ENCODE results near the gene ZBTB49.

The ZBTB49 gene

DNA sequence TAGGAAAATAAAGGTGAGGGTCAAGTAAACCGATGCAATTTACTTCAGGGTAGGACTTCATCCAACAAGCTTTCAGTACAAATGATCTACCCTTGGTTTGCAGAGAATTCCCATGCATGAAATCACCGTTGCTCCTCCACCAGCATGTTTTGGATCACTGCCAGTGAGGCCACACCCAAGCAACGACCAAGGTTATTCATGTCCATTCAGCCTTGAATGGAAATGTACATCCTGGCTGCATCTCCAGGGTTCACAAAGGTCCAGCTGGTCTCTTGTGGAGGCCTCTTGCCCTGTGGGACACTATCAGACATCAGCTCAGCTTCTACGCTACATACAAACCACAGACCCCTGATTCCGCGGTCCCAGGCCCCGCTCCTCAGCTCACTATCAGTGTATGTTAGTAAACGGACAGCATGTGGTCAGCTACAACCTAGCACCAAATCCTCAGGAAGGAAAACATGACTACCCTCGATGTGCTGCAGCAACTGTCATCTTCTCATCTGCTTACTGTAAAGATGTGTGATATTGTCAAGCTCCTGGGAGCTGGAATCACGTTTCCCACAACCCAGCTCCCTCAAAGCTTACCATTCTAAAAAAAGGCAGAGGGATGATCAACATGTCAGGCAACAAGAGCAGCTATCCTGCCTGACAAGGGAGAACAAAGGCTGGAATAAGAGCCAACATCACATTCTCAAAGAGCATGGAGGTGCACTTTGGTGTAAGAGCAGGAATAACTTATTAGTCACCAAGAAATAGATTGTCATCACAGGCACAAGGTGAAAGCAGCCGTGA lies 5.0 kb upstream of the ZBTB49 start:
- peak overlapping the region; percentile 39 for H3K27ac ChIP-seq
- TF ChIP-seq CTCF (conservative IDR thresholded peaks at IDR 0.05): no peak

- H3K27ac ChIP-seq: no peak overlapping the region
- no peak for TF ChIP-seq CTCF (conservative IDR thresholded peaks at IDR 0.05)
These were observed 2.0 kb upstream of the ZBTB49 start for GRCh38 chr4:4288098-4288497.

- peak overlapping the region; percentile 69; the same call in 1 of the 2 replicates for H3K27ac ChIP-seq
- no peak for TF ChIP-seq CTCF (conservative IDR thresholded peaks at IDR 0.05)
These were observed 996 bp upstream of the ZBTB49 start for GRCh38 chr4:4289055-4289454.

DNA sequence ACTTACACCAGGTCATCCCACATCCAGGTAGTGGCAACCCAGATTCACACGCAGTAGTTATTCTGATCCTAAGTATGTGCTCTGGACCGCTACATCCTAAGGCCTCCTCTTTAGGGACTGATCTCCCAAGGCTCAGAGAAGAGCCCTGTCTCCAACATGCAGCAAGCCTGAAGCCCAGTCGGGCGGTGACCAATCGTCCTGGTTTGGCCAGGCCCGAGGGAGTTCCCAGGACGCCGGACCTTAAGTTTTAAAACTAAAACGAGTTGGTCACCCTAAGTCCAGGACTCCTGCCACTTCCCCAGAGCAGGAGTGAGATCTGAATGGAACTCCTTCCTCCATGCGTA lies 482 bp upstream of the ZBTB49 start:
- TF ChIP-seq CTCF (conservative IDR thresholded peaks at IDR 0.05): no peak
- peak overlapping the region; percentile 69 for H3K27ac ChIP-seq

DNA sequence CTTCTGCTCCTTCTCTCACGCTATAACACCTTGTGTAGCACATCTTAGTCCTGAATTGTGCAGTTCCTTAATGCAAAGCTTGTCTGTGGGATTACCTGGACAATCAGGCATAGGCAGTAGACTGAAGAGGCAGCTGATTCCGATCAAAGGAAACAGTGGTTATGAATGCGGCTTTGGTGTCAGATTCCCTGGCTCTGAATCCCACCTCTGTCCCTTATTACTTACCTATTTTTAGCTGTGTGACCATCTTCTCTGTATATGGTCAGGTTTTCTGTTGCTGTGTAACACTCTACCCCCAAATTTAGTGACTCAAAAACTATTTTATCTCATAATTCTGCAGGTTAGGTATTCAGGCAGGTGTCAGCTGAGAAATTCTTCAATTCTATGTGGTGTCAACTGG lies 3.2 kb downstream of the ZBTB49 start:
- H3K27ac ChIP-seq: no peak overlapping the region
- no peak for TF ChIP-seq CTCF (conservative IDR thresholded peaks at IDR 0.05)

DNA sequence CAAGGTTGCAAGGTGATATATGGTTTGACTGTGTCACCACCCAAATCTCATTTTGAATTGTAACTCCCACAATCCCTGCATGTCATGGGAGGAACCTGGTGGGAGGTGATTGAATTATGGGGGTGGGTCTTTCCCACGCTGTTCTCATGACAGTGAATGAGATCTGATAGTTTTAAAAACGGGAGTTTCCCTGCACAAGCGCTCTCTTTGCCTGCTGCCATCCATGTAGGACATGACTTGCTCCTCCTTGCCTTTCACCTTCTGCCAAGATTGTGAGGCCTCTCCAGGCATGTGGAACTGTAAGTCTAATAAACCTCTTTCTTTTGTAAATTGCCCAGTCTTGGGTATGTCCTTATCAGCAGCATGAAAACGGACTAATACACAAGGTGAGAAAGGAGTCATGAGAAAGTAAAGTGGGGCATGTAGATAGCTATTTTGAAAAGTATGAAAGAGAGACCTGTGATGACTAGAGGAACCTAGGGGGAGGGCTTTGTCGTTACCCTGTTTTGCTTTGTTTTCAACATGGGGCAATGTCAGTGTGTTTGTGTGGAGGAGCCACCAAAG lies 6.3 kb downstream of the ZBTB49 start:
- H3K27ac ChIP-seq: no peak overlapping the region
- TF ChIP-seq CTCF (conservative IDR thresholded peaks at IDR 0.05): no peak

DNA sequence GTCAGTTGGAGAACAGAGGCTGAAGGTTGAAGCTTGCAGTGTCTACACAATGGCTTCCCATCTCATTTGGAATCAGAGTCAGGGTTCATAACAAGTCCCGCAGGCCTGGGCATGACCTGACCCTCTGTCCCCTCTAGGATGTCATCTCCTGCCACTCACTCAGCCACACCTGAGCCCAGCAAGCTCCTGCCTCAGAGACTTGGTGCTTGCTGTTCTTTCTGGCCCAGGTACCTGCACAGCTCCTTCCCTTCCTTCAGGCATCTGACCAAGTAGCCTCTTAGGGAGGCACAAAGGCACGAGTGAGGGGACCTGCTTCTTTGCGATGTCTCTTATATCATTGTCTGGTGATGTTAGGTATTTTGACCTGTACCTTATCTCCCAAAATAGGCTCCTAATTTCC lies 9.0 kb downstream of the ZBTB49 start:
- no peak for TF ChIP-seq CTCF (conservative IDR thresholded peaks at IDR 0.05)
- H3K27ac ChIP-seq: no peak overlapping the region

All from VCaP (cell line).